GM12878 (cell line): ENCODE results near the gene HAND2. TPM values are rescaled to one million over a fixed set of nuclear protein-coding genes. Genes with fewer than 3 reads are reported as not detected.

Experiments
- ATAC-seq: fragments of 200-7000 bp; cut with Tn5 transposase; 3 replicates; pipeline ENCODE4 v1.9.1; 2020; ENCODE audit warnings: mild to moderate bottlenecking, moderate library complexity
- BruUV-seq: library from RNA; stranded (reverse); fragments of 400-500 nt; replicated peaks from 2 replicates; lab custom pipeline; 2021; lab: Mats Ljungman, UMichigan
- CTCF ChIA-PET: fragments of 300-600 bp; sonication (Branson Sonifier 250); formaldehyde crosslinking; extraction: SDS; loops from one replicate; lab custom pipeline; 2021; ENCODE audit warnings: inconsistent platforms; lab: Yijun Ruan, JAX
- POLR2A ChIA-PET: fragments of 350-600 bp; formaldehyde crosslinking; extraction: SDS; loops from one replicate; lab custom pipeline; 2021; ENCODE audit warnings: inconsistent platforms; lab: Charles Lee
- RAD21 ChIA-PET: fragments of 300-600 bp; sonication (Branson Sonifier 250); formaldehyde crosslinking; loops from one replicate; lab custom pipeline; 2023; ENCODE audit warnings: antibody characterized with exemption; ENCODE audit not compliant: unreplicated experiment; lab: Charles Lee
- SMC1A ChIA-PET: fragments of 300-600 bp; sonication (Branson Sonifier 250); formaldehyde crosslinking; loops from one replicate; lab custom pipeline; 2023; ENCODE audit not compliant: unreplicated experiment, uncharacterized antibody; lab: Charles Lee
- DNase-seq: peaks from one replicate; pipeline ENCODE4 v3.0.0-alpha.2; 2011; ENCODE audit warnings: low read depth, low spot score
- FAIRE-seq: peaks from 3 replicates; lab custom pipeline; 2011; peaks lifted over from hg19 to GRCh38; lab: Jason Lieb, UNC
- H2AFZ ChIP-seq: 2 replicates; pipeline ENCODE4 v1.6.0; 2011; ENCODE audit warnings: low read depth, low read length, control low read depth; ENCODE audit not compliant: control insufficient read depth
- H3K27ac ChIP-seq: 2 replicates; pipeline ENCODE4 v1.5.1; 2011; ENCODE audit warnings: control low read depth; ENCODE audit not compliant: control insufficient read depth, insufficient read depth
- H3K27me3 ChIP-seq, 2 experiments: replicated peaks in 1 of 2; 2 replicates each; pipeline versions ENCODE4 v1.6.0 to v1.6.1; 2011; ENCODE audit warnings: low read length in 1 of 2; ENCODE audit not compliant: control insufficient read depth in 2 of 2, insufficient read depth in 2 of 2
- H3K36me3 ChIP-seq, 2 experiments: 2 replicates each; pipeline ENCODE4 v1.5.1; 2011; ENCODE audit warnings: low read length in 1 of 2; ENCODE audit not compliant: control insufficient read depth in 2 of 2, insufficient read depth in 2 of 2
- H3K4me1 ChIP-seq: 2 replicates; pipeline ENCODE4 v1.6.1; 2011; ENCODE audit warnings: mild to moderate bottlenecking, low read length, moderate library complexity, mixed read lengths; ENCODE audit not compliant: control insufficient read depth, insufficient read depth
- H3K4me2 ChIP-seq: 2 replicates; pipeline ENCODE4 v1.6.0; 2011; ENCODE audit warnings: control low read depth; ENCODE audit not compliant: control insufficient read depth, insufficient read depth
- H3K4me3 ChIP-seq: fragments of 200-600 bp; sonication (generic); 2 replicates; pipeline ENCODE4 v1.5.1; 2016
- H3K79me2 ChIP-seq: 2 replicates; pipeline ENCODE4 v1.6.0; 2011; ENCODE audit warnings: low read length; ENCODE audit not compliant: control insufficient read depth, insufficient read depth
- H3K9ac ChIP-seq: 2 replicates; pipeline ENCODE4 v1.8.0; 2011; ENCODE audit warnings: low read length, control low read depth, mixed read lengths; ENCODE audit not compliant: control insufficient read depth, insufficient read depth
- H3K9me3 ChIP-seq: replicated peaks from 3 replicates; pipeline ENCODE4 v1.5.1; 2011; ENCODE audit warnings: mild to moderate bottlenecking, low read length; ENCODE audit not compliant: control insufficient read depth, insufficient read depth
- H4K20me1 ChIP-seq: 2 replicates; pipeline ENCODE4 v1.6.0; 2011; ENCODE audit not compliant: control insufficient read depth, insufficient read depth
- BCL11A ChIP-seq: IDR thresholded peaks from 2 replicates; pipeline ENCODE4 v1.6.1; 2011; ENCODE audit warnings: low read depth, low read length
- CBX5 ChIP-seq: sonication (generic); IDR thresholded peaks from 2 replicates; pipeline ENCODE4 v1.6.1; 2016; ENCODE audit warnings: low read depth, moderate library complexity, mild to moderate bottlenecking, inconsistent platforms
- CEBPB ChIP-seq, 2 experiments: fragments of 150-350 bp in 1 of 2; IDR thresholded peaks; 2 replicates each; pipeline ENCODE4 v1.6.1; 2012 to 2014; ENCODE audit warnings: low read depth in 2 of 2, low read length in 2 of 2, borderline replicate concordance in 1 of 2, inconsistent platforms in 1 of 2
- CHD4 ChIP-seq: fragments of 200-600 bp; sonication (generic); IDR thresholded peaks from 2 replicates; pipeline ENCODE4 v1.6.1; 2016; ENCODE audit warnings: mild to moderate bottlenecking
- EZH2 ChIP-seq: IDR thresholded peaks from 2 replicates; pipeline ENCODE4 v1.6.1; 2012; ENCODE audit warnings: low read depth, mild to moderate bottlenecking, control low read depth, inconsistent platforms, low read length, borderline replicate concordance; ENCODE audit not compliant: control insufficient read depth
- TBL1XR1 ChIP-seq: IDR thresholded peaks from 2 replicates; pipeline ENCODE4 v1.6.1; 2012; ENCODE audit warnings: low read depth, low read length, improper control_type of control experiment
- ZSCAN29 ChIP-seq: fragments of 450-650 bp; IDR thresholded peaks from 2 replicates; pipeline ENCODE4 v1.6.1; 2017; ENCODE audit warnings: mild to moderate bottlenecking, moderate library complexity
- WGBS: methylation state at CpG from one replicate; pipeline ENCODE4 v1.1.6; 2016; ENCODE audit warnings: low lambda C conversion rate; ENCODE audit not compliant: insufficient replicate concordance, insufficient coverage; ENCODE audit errors: missing lambda C conversion rate; 5-methylcytosine and 5-hydroxymethylcytosine counted together
- in situ Hi-C: fragments of 300-500 bp; cut with MboI; formaldehyde crosslinking; loops from 9 replicates; pipeline ENCODE4 v1.14.3; 2018; ENCODE audit warnings: mixed read lengths
- intact Hi-C: fragments of 100-400 bp; cut with micrococcal nuclease; formaldehyde crosslinking; loops from one replicate; pipeline ENCODE4 v1.14.2; 2022; ENCODE audit not compliant: unreplicated experiment
- polyA plus RNA-seq, 11 experiments: library from polyadenylated mRNA; depleted of rRNA in 4 of 11; unstranded in 6 of 11; stranded (reverse) in 5 of 11; fragments of >200 nt; fragmentation: Nextera tagmentation in 4 of 11; fragmentation: Illumina TruSeq in 1 of 11; extraction: Ambion mirVana in 4 of 11; extraction: Trizol in 1 of 11; gene quantifications; 1 replicate in 1 of 11; 2 replicates in 10 of 11; pipeline versions ENCODE4 v1.2.1 to v1.2.3, GENCODE V29; 2011 to 2016; ENCODE audit warnings: inconsistent platforms in 2 of 11, missing spikeins in 2 of 11, low read depth in 1 of 11
- total RNA-seq, 4 experiments: library from RNA; depleted of rRNA in 3 of 4; stranded (reverse); fragments of >200 nt in 3 of 4; fragmentation: Illumina TruSeq in 1 of 4; extraction: Trizol in 1 of 4; gene quantifications; 2 replicates each; pipeline versions ENCODE4 v1.2.1 to v1.2.3, GENCODE V29; 2013 to 2021
- TF ChIP-seq, protein P1 (sequence below): IDR thresholded peaks from 2 replicates; pipeline ENCODE4 v1.6.1; 2012; ENCODE audit warnings: mild to moderate bottlenecking, low read depth, low read length
- TF ChIP-seq, protein P2 (sequence below): IDR thresholded peaks from 2 replicates; pipeline ENCODE4 v1.6.1; 2011; ENCODE audit warnings: borderline replicate concordance, low read depth, mild to moderate bottlenecking, moderate library complexity, mixed read lengths, low read length; ENCODE audit not compliant: insufficient read depth; ENCODE audit errors: extremely low read length

The HAND2 gene
- total and polyA plus RNA-seq, 10 of the 15 experiments (the other 5 are each of a cell fraction or from before 2014, with no cell fraction given): 0.09 TPM; not detected in 9

DNA sequence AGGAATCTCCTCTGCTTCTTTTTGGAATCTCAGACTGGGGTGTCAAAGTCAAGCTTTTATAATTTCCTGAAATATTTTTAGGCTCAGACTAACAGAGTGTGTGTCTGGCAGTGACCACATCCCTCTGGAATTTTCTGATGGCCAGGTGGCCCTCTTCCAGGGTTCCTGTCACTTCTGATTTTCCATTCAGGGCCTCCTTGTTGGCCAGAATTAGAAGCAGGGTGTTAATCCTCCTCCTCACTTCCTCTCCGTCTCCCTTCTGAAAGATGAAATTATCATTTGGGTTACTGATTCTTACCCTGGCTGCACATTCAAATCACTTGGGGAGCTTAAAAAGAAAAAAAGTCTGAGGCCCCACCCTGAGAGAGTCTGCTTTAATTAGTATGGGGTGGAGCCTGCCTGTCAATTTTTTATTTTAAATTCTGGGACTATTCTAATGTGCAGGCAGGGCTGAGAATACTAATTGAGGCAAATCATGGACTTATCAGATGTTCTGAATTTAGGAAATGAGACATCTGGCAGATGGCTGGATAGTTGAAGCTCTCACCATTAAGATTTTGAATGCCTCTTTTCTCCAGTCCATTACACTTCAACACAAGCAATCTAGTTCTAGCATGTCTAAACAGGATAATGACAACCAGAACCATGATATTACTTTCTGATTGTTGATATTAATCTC lies 43.2 kb downstream of the HAND2 start:
- H3K4me3 ChIP-seq: no peak overlapping the region
- no peaks in the 10 kb centered on the region for H3K4me1 ChIP-seq
- ChIA-PET SMC1A (interaction anchor here (1.4 to 1.8 kb wide), 2 partner anchors 9 to 69 kb away, joined by 3 to 5 read pairs; no protein-coding TSS in a partner anchor), CTCF (interaction anchor here (0.9 to 1.2 kb wide), 2 partner anchors 11 to 229 kb away, joined by 3 read pairs; no protein-coding TSS in a partner anchor), RAD21 (interaction anchor here (0.9 to 1.4 kb wide), 2 partner anchors 19 to 66 kb away, joined by 3 to 4 read pairs; no protein-coding TSS in a partner anchor), POLR2A (no interaction called here)
- H2AFZ ChIP-seq: no peak overlapping the region
- H3K27me3 ChIP-seq: no peaks in the 10 kb centered on the region
- no peak for DNase-seq
- TF ChIP-seq, protein P1, sequence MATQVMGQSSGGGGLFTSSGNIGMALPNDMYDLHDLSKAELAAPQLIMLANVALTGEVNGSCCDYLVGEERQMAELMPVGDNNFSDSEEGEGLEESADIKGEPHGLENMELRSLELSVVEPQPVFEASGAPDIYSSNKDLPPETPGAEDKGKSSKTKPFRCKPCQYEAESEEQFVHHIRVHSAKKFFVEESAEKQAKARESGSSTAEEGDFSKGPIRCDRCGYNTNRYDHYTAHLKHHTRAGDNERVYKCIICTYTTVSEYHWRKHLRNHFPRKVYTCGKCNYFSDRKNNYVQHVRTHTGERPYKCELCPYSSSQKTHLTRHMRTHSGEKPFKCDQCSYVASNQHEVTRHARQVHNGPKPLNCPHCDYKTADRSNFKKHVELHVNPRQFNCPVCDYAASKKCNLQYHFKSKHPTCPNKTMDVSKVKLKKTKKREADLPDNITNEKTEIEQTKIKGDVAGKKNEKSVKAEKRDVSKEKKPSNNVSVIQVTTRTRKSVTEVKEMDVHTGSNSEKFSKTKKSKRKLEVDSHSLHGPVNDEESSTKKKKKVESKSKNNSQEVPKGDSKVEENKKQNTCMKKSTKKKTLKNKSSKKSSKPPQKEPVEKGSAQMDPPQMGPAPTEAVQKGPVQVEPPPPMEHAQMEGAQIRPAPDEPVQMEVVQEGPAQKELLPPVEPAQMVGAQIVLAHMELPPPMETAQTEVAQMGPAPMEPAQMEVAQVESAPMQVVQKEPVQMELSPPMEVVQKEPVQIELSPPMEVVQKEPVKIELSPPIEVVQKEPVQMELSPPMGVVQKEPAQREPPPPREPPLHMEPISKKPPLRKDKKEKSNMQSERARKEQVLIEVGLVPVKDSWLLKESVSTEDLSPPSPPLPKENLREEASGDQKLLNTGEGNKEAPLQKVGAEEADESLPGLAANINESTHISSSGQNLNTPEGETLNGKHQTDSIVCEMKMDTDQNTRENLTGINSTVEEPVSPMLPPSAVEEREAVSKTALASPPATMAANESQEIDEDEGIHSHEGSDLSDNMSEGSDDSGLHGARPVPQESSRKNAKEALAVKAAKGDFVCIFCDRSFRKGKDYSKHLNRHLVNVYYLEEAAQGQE: no peak
- in situ Hi-C loops: no loop called here
- H3K79me2 ChIP-seq: no peaks in the 10 kb centered on the region
- FAIRE-seq: no peak
- H3K9me3 ChIP-seq: no peaks in the 10 kb centered on the region
- H3K36me3 ChIP-seq: no peaks in the 10 kb centered on the region
- ATAC-seq: no peak
- WGBS: 85% methylated on average over 1 of the region's 1 CpG
- no peaks in the 10 kb centered on the region for H4K20me1 ChIP-seq
- no peak overlapping the region for H3K27ac ChIP-seq
- BruUV-seq: no TSS peak
- H3K4me2 ChIP-seq: no peak overlapping the region
- no peak overlapping the region for H3K9ac ChIP-seq
- intact Hi-C loops: no loop called here

DNA sequence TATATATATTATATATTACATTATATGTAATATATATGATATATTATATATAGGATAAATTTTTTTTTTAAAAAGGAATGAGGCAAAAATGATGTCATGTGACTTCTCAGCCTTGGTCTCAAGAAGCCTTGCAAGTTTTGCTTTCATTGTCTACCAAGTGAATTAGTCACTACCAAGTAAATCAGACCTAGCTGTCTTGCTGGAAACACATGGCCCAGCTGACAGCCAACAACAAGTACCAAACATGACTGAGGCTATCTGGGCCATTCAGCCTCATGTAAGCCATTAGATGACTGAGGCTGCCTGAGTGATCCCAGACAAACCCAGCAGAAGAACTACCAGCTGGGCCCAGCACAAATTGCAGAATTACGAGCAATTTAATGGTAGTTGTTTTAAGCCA lies 44.9 kb downstream of the HAND2 start:
- SMC1A ChIA-PET: interaction anchor here (0.7 kb wide), 1 partner anchor 621 kb away, joined by 3 read pairs; no protein-coding TSS in a partner anchor
- H2AFZ ChIP-seq: no peak overlapping the region
- POLR2A ChIA-PET: no interaction called here
- 100% methylated on average over 1 of the region's 1 CpG for WGBS
- intact Hi-C loops (no loop called here), in situ Hi-C loops (no loop called here)
- FAIRE-seq (peak; percentile 13), DNase-seq (no peak), ATAC-seq (no peak)
- H3K4me2 ChIP-seq: no peak overlapping the region
- no TSS peak for BruUV-seq
- RAD21 ChIA-PET: no interaction called here
- no peaks in the 10 kb centered on the region for H4K20me1 ChIP-seq
- CTCF ChIA-PET: no interaction called here
- no peaks in the 10 kb centered on the region for H3K36me3 ChIP-seq
- no peaks in the 10 kb centered on the region for H3K4me1 ChIP-seq
- H3K9ac ChIP-seq: no peak overlapping the region
- H3K79me2 ChIP-seq: no peaks in the 10 kb centered on the region
- no peaks in the 10 kb centered on the region for H3K9me3 ChIP-seq
- H3K4me3 ChIP-seq: no peak overlapping the region
- H3K27ac ChIP-seq: no peak overlapping the region
- no peaks in the 10 kb centered on the region for H3K27me3 ChIP-seq
- TF ChIP-seq, protein P2, sequence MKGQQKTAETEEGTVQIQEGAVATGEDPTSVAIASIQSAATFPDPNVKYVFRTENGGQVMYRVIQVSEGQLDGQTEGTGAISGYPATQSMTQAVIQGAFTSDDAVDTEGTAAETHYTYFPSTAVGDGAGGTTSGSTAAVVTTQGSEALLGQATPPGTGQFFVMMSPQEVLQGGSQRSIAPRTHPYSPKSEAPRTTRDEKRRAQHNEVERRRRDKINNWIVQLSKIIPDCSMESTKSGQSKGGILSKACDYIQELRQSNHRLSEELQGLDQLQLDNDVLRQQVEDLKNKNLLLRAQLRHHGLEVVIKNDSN: no peak
- TF ChIP-seq ZSCAN29 (no peak), TBL1XR1 (no peak), CBX5 (no peak), CHD4 (no peak), EZH2 (no peak), CEBPB (IDR thresholded peaks at IDR 0.05; ENCODE audit: borderline replicate concordance in 1 of 2, low read depth in 2 of 2, low read length in 2 of 2) (no peak), BCL11A (no peak)
